Measurements from ENCODE around the gene HHAT. TPM values are rescaled to one million over a fixed set of nuclear protein-coding genes. Genes with fewer than 3 reads are reported as not detected.
"Not testable (repeated sequence)": the region's sequence is repeated elsewhere in the genome, so short reads cannot be mapped to it uniquely, and the experiment has no call there.

The HHAT gene
- total and polyA plus RNA-seq, 7 donors: 0.11 to 0.64 (median 0.16) TPM

DNA sequence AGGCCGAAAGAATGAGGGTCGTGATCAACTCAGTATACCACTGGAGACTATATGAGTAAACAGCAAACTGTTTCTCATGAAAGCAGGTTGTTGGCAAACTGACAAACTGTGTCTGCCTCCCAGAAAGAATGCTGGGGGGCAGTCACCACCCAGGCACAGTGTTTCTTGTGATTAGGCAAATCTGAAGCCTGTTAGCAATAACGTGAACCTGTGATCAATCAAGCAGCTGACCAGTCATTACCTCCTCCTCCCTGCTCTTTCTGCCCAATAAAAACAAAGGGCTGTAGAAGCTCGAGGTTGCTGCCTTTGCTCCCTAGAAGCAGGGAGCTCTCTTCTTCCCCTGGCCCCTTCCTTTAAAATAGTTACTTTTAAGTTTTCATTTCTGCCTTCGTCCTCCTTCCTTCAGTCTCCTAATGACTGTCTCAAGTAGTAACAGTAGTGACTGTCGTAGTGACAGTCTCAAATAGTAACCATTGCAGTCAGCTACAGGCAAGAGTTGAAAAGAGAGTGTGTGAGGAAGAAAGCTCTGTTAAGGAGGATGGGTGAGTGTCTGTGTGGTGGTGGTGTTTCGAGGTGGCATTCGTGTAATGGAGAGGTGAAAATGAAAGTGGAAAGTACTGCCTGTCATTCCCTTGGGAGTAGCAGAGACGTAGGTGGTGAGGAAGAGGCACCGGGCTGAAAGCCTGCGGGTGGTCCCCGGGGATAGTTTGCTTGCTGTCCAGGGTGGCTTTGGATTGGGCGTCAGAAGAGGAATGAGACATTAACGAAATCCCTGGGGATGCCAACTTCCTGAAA is 14.5 kb downstream of the HHAT start:
- Histone ChIP-seq H3K9me3 (no peaks in the 10 kb centered on the region), H3K36me3 (ENCODE audit: insufficient read depth in 1 of 2, low read depth in 1 of 2) (no peaks in the 10 kb centered on the region), H3K27ac (no peak overlapping the region), H3K27me3 (ENCODE audit: insufficient read depth in 3 of 3, low read length in 2 of 3) (no peaks in the 10 kb centered on the region), H3K4me1 (no peaks in the 10 kb centered on the region), H3K4me3 (peak overlapping the region; percentile 12)
- ATAC-seq: no peak
- no peak for DNase-seq
- TF ChIP-seq, protein P1, sequence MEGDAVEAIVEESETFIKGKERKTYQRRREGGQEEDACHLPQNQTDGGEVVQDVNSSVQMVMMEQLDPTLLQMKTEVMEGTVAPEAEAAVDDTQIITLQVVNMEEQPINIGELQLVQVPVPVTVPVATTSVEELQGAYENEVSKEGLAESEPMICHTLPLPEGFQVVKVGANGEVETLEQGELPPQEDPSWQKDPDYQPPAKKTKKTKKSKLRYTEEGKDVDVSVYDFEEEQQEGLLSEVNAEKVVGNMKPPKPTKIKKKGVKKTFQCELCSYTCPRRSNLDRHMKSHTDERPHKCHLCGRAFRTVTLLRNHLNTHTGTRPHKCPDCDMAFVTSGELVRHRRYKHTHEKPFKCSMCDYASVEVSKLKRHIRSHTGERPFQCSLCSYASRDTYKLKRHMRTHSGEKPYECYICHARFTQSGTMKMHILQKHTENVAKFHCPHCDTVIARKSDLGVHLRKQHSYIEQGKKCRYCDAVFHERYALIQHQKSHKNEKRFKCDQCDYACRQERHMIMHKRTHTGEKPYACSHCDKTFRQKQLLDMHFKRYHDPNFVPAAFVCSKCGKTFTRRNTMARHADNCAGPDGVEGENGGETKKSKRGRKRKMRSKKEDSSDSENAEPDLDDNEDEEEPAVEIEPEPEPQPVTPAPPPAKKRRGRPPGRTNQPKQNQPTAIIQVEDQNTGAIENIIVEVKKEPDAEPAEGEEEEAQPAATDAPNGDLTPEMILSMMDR (IDR thresholded peaks at IDR 0.05): no peak
- intact Hi-C loops (cut with DNase I): no loop called here
- WGBS, 3 donors: 44 to 55% (median 48%) methylated on average over 14 of the region's 14 CpGs

DNA sequence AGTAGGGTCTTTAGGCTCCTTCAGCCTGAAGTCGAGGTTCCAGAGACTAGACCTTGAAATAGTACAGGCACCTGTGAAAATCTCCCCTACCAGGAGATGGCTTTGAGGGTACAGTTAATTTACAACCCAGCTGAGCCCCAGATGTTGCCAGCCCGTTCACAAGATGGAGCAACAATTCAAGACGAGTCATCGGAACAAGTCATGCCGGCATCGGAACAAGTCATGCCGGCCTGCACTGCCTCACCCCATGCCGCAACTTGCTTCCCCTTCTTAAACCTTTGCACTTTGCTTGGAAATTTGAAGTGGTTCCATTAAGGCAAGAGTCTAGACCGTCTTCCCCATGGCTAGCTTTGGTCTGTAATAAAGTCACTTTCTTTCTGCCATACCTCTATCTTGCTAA is 16.0 kb downstream of the HHAT start:
- intact Hi-C loops (cut with DNase I): no loop called here
- TF ChIP-seq, protein P1 (IDR thresholded peaks at IDR 0.05): no peak
- Histone ChIP-seq H3K4me1 (no peaks in the 10 kb centered on the region), H3K4me3 (no peak overlapping the region), H3K36me3 (ENCODE audit: insufficient read depth in 1 of 2, low read depth in 1 of 2) (no peaks in the 10 kb centered on the region), H3K27me3 (ENCODE audit: insufficient read depth in 3 of 3, low read length in 2 of 3) (no peaks in the 10 kb centered on the region), H3K27ac (no peak overlapping the region), H3K9me3 (no peaks in the 10 kb centered on the region)
- ATAC-seq (no peak), DNase-seq (no peak)
- WGBS, 3 donors: 77 to 92% (median 89%) methylated on average over 9 of the region's 9 CpGs

DNA sequence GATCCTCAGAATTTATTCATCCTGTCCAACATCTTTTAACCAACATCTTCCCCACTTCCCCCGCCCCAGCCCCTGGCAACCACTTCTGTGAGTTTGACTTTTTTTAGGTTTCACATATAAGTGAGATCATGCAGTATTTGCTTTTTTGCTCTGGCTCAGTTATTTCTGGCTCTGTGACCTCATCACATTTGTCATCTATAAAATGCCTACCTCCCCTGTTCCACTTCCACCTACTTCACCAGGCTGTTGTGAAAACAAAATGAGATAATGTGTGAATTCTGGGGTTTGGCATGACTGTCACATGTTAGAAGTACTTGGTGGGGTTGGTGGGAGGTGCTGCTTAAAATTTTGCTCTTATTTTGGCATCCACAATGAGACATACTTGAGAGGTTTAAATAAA is 18.4 kb downstream of the HHAT start:
- Histone ChIP-seq H3K4me1 (no peaks in the 10 kb centered on the region), H3K36me3 (ENCODE audit: insufficient read depth in 1 of 2, low read depth in 1 of 2) (no peaks in the 10 kb centered on the region), H3K27me3 (ENCODE audit: insufficient read depth in 3 of 3, low read length in 2 of 3) (no peaks in the 10 kb centered on the region), H3K9me3 (no peaks in the 10 kb centered on the region), H3K27ac (no peak overlapping the region), H3K4me3 (no peak overlapping the region)
- intact Hi-C loops (cut with DNase I): no loop called here
- WGBS, 3 donors: 93 to 100% (median 97%) methylated on average over 1 of the region's 1 CpG
- DNase-seq (no peak), ATAC-seq (no peak)
- TF ChIP-seq, protein P1 (IDR thresholded peaks at IDR 0.05): no peak

DNA sequence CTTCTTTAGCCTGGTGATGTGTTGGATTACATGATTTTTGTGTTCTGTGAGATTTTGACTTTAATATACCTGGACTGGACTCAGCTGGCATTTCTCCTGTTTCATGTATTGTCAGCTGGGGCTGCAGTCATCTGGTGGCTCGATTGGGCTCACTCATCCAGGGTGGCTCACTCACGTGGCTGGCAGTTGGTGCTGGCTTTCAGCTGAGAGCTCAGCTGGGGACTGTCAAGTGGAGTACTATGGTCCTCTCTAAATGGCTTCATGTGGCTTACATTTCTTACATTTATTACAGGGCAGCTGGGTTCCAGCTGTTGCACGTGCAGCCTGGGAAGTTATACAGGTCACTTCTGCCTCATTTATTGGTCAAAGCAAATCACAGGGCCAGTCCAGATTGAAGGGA is 22.8 kb downstream of the HHAT start:
- 34 to 61% (median 41%) methylated on average over 3 of the region's 3 CpGs for WGBS, 3 donors
- intact Hi-C loops (cut with DNase I): no loop called here
- Histone ChIP-seq H3K4me3 (no peak overlapping the region), H3K27me3 (ENCODE audit: insufficient read depth in 3 of 3, low read length in 2 of 3) (no peaks in the 10 kb centered on the region), H3K9me3 (no peaks in the 10 kb centered on the region), H3K27ac (no peak overlapping the region), H3K36me3 (ENCODE audit: insufficient read depth in 1 of 2, low read depth in 1 of 2) (no peaks in the 10 kb centered on the region), H3K4me1 (no peaks in the 10 kb centered on the region)
- no peak for ATAC-seq
- no peak for DNase-seq
- TF ChIP-seq, protein P1 (IDR thresholded peaks at IDR 0.05): no peak

DNA sequence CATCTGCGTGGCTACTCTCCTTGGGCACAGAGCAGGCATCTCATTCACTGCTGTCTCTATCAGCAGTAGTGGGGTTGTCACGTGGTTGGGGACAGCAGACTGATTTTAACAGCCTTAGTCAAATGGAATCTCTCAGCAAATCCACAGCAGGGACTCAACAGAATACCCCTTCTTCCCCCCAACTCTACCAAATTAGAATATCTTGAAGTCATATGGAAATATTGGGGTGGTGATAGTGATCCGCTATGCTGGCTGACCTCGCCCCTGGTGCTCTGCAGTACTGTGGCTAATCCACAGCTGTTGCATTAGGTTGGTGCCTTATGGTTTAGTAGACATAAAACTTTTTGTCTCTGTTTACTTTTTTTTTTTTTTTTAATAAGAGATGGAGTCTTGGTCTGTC is 23.9 kb downstream of the HHAT start:
- DNase-seq (no peak), ATAC-seq (no peak)
- Histone ChIP-seq H3K27ac (no peak overlapping the region), H3K36me3 (ENCODE audit: insufficient read depth in 1 of 2, low read depth in 1 of 2) (no peaks in the 10 kb centered on the region), H3K9me3 (no peaks in the 10 kb centered on the region), H3K4me1 (no peaks in the 10 kb centered on the region), H3K4me3 (no peak overlapping the region), H3K27me3 (ENCODE audit: insufficient read depth in 3 of 3, low read length in 2 of 3) (no peaks in the 10 kb centered on the region)
- intact Hi-C loops (cut with DNase I): no loop called here
- WGBS, 3 donors: 49 to 74% (median 51%) methylated on average over 4 of the region's 4 CpGs
- TF ChIP-seq, protein P1 (IDR thresholded peaks at IDR 0.05): no peak

DNA sequence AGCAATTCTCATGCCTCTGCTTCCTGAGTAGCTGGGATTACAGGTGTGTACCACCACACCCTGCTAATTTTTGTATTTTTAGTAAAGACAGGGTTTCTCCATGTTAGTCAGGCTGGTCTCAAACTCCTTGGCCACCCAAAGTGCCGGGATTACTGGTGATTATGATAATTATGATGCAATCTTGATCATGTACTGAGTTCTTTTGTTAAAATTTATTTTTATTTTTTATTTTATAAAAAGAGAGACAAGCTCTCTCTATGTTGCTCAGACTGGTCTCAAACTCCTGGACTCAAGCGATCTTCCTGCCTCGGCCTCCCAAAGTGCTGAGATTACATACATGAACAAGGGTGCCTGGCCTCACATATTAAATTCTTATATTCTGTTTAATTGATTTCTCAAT is 25.6 kb downstream of the HHAT start:
- H3K36me3 ChIP-seq (ENCODE audit: insufficient read depth in 1 of 2, low read depth in 1 of 2); H3K27me3 ChIP-seq (ENCODE audit: insufficient read depth in 3 of 3, low read length in 2 of 3); H3K4me3 ChIP-seq; DNase-seq; ATAC-seq; H3K27ac ChIP-seq; H3K4me1 ChIP-seq; intact Hi-C loops (cut with DNase I); H3K9me3 ChIP-seq: not testable (repeated sequence)
- 97 to 100% (median 97%) methylated on average over 3 of the region's 3 CpGs for WGBS, 3 donors
